ENCODE data around the gene FUBP3. TPM values are rescaled to one million over a fixed set of nuclear protein-coding genes. Genes with fewer than 3 reads are reported as not detected.

The FUBP3 gene
- total RNA-seq, 4 donors from 2014 or later = 26.5 to 147 (median 33.7) TPM

DNA sequence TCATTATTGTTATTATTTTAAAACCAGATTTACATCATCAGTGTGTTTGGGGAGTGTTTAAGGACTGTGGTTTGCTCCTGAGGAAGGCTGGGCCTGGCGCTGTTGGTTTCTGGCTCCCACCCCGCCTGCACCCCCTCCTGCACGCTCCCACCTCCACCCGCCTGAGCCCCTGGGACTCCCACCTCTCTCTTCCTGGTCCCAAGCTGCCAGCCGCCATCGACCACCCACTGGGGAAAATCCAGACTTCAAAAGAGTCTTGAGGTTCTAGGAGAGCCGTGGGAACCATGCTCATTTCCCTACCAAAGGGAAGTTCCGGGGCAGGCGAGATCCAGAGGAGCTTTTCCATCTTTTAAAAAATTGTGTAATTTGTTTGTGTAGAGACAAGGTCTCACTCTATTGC, 35.0 kb upstream of the FUBP3 start:
- H3K9me3 ChIP-seq = no peaks in the 10 kb centered on the region
- peaks cover 39% of the 10 kb centered on the region for H3K27me3 ChIP-seq
- WGBS = 61% methylated on average over 9 of the region's 9 CpGs
- H3K27ac ChIP-seq = no peak overlapping the region
- no peaks in the 10 kb centered on the region for H3K36me3 ChIP-seq
- H3K4me1 ChIP-seq = peaks cover 8% of the 10 kb centered on the region
- DNase-seq (ENCODE audit: low spot score in 2 of 2) = no peak
- H3K4me3 ChIP-seq = no peak overlapping the region
- TF ChIP-seq POLR2A (IDR thresholded peaks at IDR 0.05) = no peak
- TF ChIP-seq POLR2AphosphoS5 (IDR thresholded peaks at IDR 0.05) = no peak
- no peak for TF ChIP-seq EP300 (IDR thresholded peaks at IDR 0.05)
- TF ChIP-seq CTCF (IDR thresholded peaks at IDR 0.05) = no peak

DNA sequence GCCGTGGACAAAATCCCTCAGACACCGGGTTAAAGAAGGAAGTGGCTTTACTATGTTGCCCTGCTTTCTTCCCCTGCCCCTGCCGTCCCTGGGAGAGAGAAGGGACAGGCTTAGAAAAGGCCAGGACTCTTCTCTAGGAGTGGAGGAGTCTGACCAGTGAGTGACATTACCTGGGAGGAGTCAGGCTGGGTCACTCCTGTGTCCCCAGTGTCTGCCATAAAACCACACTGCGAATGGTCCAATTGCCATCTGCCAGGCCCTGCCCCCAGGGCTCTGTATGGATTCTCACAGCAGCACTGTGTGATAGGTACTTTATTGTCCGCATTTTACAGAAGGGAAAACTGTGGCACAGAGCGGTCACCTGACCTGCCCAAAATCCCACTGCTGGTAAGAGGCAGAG, 31.3 kb upstream of the FUBP3 start:
- H3K4me1 ChIP-seq = no peaks in the 10 kb centered on the region
- no peaks in the 10 kb centered on the region for H3K9me3 ChIP-seq
- no peak overlapping the region for H3K27ac ChIP-seq
- 93% methylated on average over 5 of the region's 6 CpGs for WGBS
- DNase-seq (ENCODE audit: low spot score in 2 of 2) = no peak
- H3K27me3 ChIP-seq = peaks cover 10% of the 10 kb centered on the region
- no peak for TF ChIP-seq EP300 (IDR thresholded peaks at IDR 0.05)
- no peak for TF ChIP-seq POLR2AphosphoS5 (IDR thresholded peaks at IDR 0.05)
- no peak for TF ChIP-seq POLR2A (IDR thresholded peaks at IDR 0.05)
- no peak for TF ChIP-seq CTCF (IDR thresholded peaks at IDR 0.05)
- no peaks in the 10 kb centered on the region for H3K36me3 ChIP-seq
- no peak overlapping the region for H3K4me3 ChIP-seq

DNA sequence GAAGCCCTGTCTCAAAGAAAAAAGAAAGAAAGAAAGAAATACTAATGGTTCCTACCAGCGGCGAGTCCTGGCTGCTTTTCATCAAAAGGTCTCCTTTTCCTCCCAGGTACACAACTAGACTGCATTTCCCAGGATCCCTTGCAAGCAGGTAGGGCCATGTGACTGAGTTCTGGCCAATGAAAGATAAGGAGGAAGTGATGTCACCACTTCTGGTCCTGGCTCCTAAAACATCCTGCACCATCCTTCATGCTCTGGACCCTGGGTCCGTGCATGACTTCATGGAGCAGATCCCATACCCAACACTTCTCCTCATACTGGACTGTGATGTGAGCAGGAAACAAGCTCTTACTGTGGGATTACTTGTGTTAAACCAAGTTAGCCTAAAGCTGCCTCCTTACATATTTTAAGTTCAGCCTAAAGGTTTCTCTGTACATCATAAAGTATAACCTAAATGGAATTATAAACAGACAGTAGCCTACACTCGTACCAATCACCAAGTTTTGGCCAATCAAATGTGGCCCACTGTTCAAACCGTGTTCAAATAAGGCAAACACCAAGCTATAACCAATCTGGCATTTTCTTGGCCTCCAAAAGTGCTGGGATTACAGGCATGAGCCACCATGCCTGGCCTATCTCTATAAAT, 30.2 kb upstream of the FUBP3 start:
- 88% methylated on average over 5 of the region's 5 CpGs for WGBS
- Histone ChIP-seq H3K4me1 (no peaks in the 10 kb centered on the region), H3K9me3 (no peaks in the 10 kb centered on the region), H3K27me3 (peaks cover 12% of the 10 kb centered on the region), H3K4me3 (no peak overlapping the region), H3K27ac (no peak overlapping the region), H3K36me3 (no peaks in the 10 kb centered on the region)
- TF ChIP-seq POLR2AphosphoS5 (IDR thresholded peaks at IDR 0.05) = no peak
- TF ChIP-seq CTCF (IDR thresholded peaks at IDR 0.05) = no peak
- no peak for TF ChIP-seq POLR2A (IDR thresholded peaks at IDR 0.05)
- TF ChIP-seq EP300 (IDR thresholded peaks at IDR 0.05) = no peak
- no peak for DNase-seq (ENCODE audit: low spot score in 2 of 2)

- WGBS = 81% methylated on average over 5 of the region's 5 CpGs
- H3K27me3 ChIP-seq = peaks cover 27% of the 10 kb centered on the region
These were observed 24.8 kb upstream of the FUBP3 start for GRCh38 chr9:130554606-130555005.

GRCh38 chr9:130555061-130555460, 24.3 kb upstream of the FUBP3 start:
- WGBS = 84% methylated on average over 6 of the region's 6 CpGs

More at GRCh38 chr9:130554606-130555005, 24.8 kb upstream of the FUBP3 start:
- Histone ChIP-seq H3K4me3 (no peak overlapping the region), H3K27ac (no peak overlapping the region), H3K4me1 (no peaks in the 10 kb centered on the region), H3K9me3 (no peaks in the 10 kb centered on the region), H3K36me3 (no peaks in the 10 kb centered on the region)
- TF ChIP-seq EP300 (IDR thresholded peaks at IDR 0.05) (no peak), POLR2AphosphoS5 (IDR thresholded peaks at IDR 0.05) (no peak), CTCF (IDR thresholded peaks at IDR 0.05) (no peak), POLR2A (IDR thresholded peaks at IDR 0.05) (no peak)
- DNase-seq (ENCODE audit: low spot score in 2 of 2) = no peak

More at GRCh38 chr9:130555061-130555460, 24.3 kb upstream of the FUBP3 start:
- no peaks in the 10 kb centered on the region for H3K9me3 ChIP-seq
- H3K27ac ChIP-seq = no peak overlapping the region
- peaks cover 27% of the 10 kb centered on the region for H3K27me3 ChIP-seq
- H3K36me3 ChIP-seq = no peaks in the 10 kb centered on the region
- H3K4me3 ChIP-seq = no peak overlapping the region
- no peaks in the 10 kb centered on the region for H3K4me1 ChIP-seq
- DNase-seq (ENCODE audit: low spot score in 2 of 2) = no peak
- TF ChIP-seq EP300 (IDR thresholded peaks at IDR 0.05) (no peak), POLR2AphosphoS5 (IDR thresholded peaks at IDR 0.05) (no peak), POLR2A (IDR thresholded peaks at IDR 0.05) (no peak)

Measured in suprapubic skin (tissue), 4 donors.